Pancreas (tissue), 10 donors: Measurements from ENCODE around the gene ITGB2. TPM values are rescaled to one million over a fixed set of nuclear protein-coding genes. Genes with fewer than 3 reads are reported as not detected.

Experiments
- ATAC-seq, 4 donors: fragments of 200-7000 bp; cut with Tn5 transposase; one replicate each; pipeline versions ENCODE4 v1.8.0 to v1.9.1; 2020; ENCODE audit warnings: mild to moderate bottlenecking in 4 of 4, moderate library complexity in 4 of 4
- DNase-seq, 6 donors: peaks; one replicate each; pipeline ENCODE4 v3.0.0-alpha.2; 2020
- FAIRE-seq: peaks from 2 replicates; lab custom pipeline; 2012; peaks lifted over from hg19 to GRCh38; lab: Jason Lieb, UNC
- H3K27ac ChIP-seq, 4 donors: fragments of 200-600 bp; sonication (generic); 1 replicate in 3 of 4; 2 replicates in 1 of 4; pipeline versions ENCODE4 v1.5.0 to v1.8.0; 2020
- H3K27me3 ChIP-seq, 4 donors: fragments of 200-600 bp; one replicate each; pipeline ENCODE4 v1.8.0; 2021
- H3K36me3 ChIP-seq, 3 donors: fragments of 200-600 bp; sonication (generic) in 1 of 3; one replicate each; pipeline versions ENCODE4 v1.5.0 to v1.8.0; 2020 to 2021
- H3K4me1 ChIP-seq, 3 donors: fragments of 200-600 bp; one replicate each; pipeline ENCODE4 v1.8.0; 2021
- H3K4me3 ChIP-seq, 4 donors: fragments of 200-600 bp; sonication (generic) in 2 of 4; one replicate each; pipeline versions ENCODE4 v1.5.0 to v1.8.0; 2020 to 2021
- H3K9me3 ChIP-seq, 4 donors: fragments of 200-600 bp; one replicate each; pipeline ENCODE4 v1.8.0; 2021
- CTCF ChIP-seq, 4 donors: fragments of 200-600 bp; sonication (generic) in 3 of 4; IDR thresholded peaks; one replicate each; pipeline versions ENCODE4 v1.5.0 to v1.8.0; 2021; ENCODE audit warnings: antibody characterized with exemption in 4 of 4
- WGBS, 2 donors: extraction: QIAGEN DNeasy Blood & Tissue Kit; methylation state at CpG; one replicate each; pipeline ENCODE4 v1.1.7; 2013; 5-methylcytosine and 5-hydroxymethylcytosine counted together
- intact Hi-C, 3 donors: fragments of 100-400 bp; cut with DNase I; formaldehyde crosslinking; loops; one replicate each; pipeline versions ENCODE4 v1.11.1 to v1.14.2; 2022
- polyA plus RNA-seq, 2 donors: library from polyadenylated mRNA; stranded (reverse); fragments of 200-250 nt; gene quantifications; one replicate each; pipeline ENCODE4 v1.2.3, GENCODE V29; 2013
- total RNA-seq, 6 donors: library from RNA; stranded (reverse); fragmentation: NEBNext Ultra II Directional in 4 of 6; extraction: Animal tissue kit (Norgen Biotek cat#: 25700) in 4 of 6; gene quantifications; one replicate each; pipeline versions ENCODE4 v1.2.1 to v1.2.4, GENCODE V29; 2021 to 2023
- donor health status: healthy with polysubstance abuse.
- donor health status: DM: no; HTN: no; CAD: no; lungs with moderate emphysema.
- donor health status: DM: no; HTN: no; CAD: no.
- donor health status: control.
- donor health status: control.
- donor health status: Bipolar disorder and iron deficiency.
- donor health status: DM: yes; HTN: yes; CAD: no.
- donor health status: DM: no; HTN: no; CAD: no.
- donor health status: DM: no; HTN: no; CAD: no.
- donor health status: DM: yes; HTN: yes; CAD: no.

ITGB2 gene
- total and polyA plus RNA-seq, 8 donors: 1.1 to 88.0 (median 11.6) TPM

- peaks cover 1 to 4% (median 2%) of the 10 kb centered on the region in 3 donors for H3K4me1 ChIP-seq
- H3K27me3 ChIP-seq: no peaks in the 10 kb centered on the region
- 73 to 79% methylated on average over 21 to 22 of the region's 22 CpGs for WGBS, 2 donors
- FAIRE-seq: no peak
- H3K9me3 ChIP-seq: no peaks in the 10 kb centered on the region
- H3K27ac ChIP-seq: no peak overlapping the region
- no peak for ATAC-seq
- peak in 1 of 6 donors; percentile 59 for DNase-seq
- no peak overlapping the region for H3K4me3 ChIP-seq
- H3K36me3 ChIP-seq: no peaks in the 10 kb centered on the region
- no peak for TF ChIP-seq CTCF (IDR thresholded peaks at IDR 0.05)
- intact Hi-C loops: no loop called here
Measured at GRCh38 chr21:44905016-44905727, 15.5 kb downstream of the ITGB2 start.

- H3K4me3 ChIP-seq: no peak overlapping the region
- FAIRE-seq: no peak
Measured at GRCh38 chr21:44904141-44904923, 16.4 kb downstream of the ITGB2 start.

DNA sequence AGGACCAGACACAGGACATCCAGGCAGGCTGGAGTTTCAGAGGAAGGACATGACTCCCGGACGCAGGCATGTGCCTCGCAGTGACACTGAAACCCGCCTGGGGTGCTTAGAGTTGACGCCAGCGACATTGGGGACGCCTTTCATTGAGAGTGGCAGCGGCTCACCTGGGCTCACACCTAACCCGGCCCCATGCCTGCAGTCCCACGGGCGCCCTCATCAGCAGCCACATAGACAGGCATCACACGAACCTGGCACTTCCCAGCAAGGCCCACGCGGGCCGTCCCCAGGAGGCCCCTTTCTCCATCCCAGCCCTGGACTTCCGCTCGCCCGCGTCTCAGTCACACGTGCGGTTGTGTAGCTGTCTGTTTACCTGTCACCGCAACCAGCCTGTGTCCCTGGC lies 17.0 kb downstream of the ITGB2 start:
- H3K4me1 ChIP-seq: no peaks in the 10 kb centered on the region
- H3K4me3 ChIP-seq: no peak overlapping the region
- 54 to 66% methylated on average over 22 of the region's 22 CpGs for WGBS, 2 donors
- no peak for TF ChIP-seq CTCF (IDR thresholded peaks at IDR 0.05)
- DNase-seq (peak in 1 of 6 donors; percentile 39), FAIRE-seq (no peak), ATAC-seq (no peak)
- intact Hi-C loops: no loop called here
- no peaks in the 10 kb centered on the region for H3K9me3 ChIP-seq
- H3K27me3 ChIP-seq: no peaks in the 10 kb centered on the region
- H3K27ac ChIP-seq: no peak overlapping the region
- H3K36me3 ChIP-seq: no peaks in the 10 kb centered on the region

More at GRCh38 chr21:44904141-44904923, 16.4 kb downstream of the ITGB2 start:
- intact Hi-C loops: no loop called here
- DNase-seq (no peak), ATAC-seq (no peak)
- Histone ChIP-seq H3K36me3 (no peaks in the 10 kb centered on the region), H3K4me1 (no peaks in the 10 kb centered on the region), H3K27me3 (no peaks in the 10 kb centered on the region), H3K27ac (no peak overlapping the region), H3K9me3 (no peaks in the 10 kb centered on the region)
- no peak for TF ChIP-seq CTCF (IDR thresholded peaks at IDR 0.05)
- 70 to 84% methylated on average over 14 of the region's 14 CpGs for WGBS, 2 donors

DNA sequence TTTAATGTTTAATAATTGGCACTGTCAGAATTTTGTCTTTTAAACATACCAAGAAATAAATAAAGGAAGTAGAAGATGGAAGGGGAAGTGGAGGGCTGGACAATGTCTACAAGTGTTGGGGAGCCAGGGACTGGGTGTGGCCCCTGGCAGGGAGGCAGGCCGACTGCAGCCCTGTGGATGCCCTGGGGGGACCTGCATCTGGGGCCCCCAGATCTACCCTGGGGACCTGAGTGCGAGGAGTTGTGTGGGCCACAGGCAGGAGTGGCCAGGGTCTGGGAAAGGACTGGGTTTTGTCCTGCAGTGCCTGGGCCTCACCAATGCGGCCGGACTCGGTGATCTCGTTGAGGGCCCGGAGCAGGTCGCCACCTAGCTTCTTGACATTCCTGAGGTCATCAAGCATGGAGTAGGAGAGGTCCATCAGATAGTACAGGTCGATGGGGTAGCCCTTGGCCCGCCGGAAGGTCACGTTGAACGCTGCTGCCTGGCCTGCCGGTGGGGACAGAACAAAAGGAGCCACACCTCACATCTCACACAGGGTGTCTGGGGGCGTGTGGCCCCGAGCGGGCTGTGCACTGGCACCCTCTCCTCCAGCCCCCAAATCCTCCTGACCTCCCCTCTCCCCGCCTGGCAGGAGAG lies 17.5 kb downstream of the ITGB2 start:
- Histone ChIP-seq H3K27me3 (no peaks in the 10 kb centered on the region), H3K9me3 (no peaks in the 10 kb centered on the region), H3K27ac (no peak overlapping the region), H3K4me1 (no peaks in the 10 kb centered on the region), H3K4me3 (no peak overlapping the region), H3K36me3 (no peaks in the 10 kb centered on the region)
- ATAC-seq (peak in 1 of 4 donors; percentile 39), DNase-seq (no peak), FAIRE-seq (no peak)
- WGBS, 2 donors: 59 to 74% methylated on average over 17 to 18 of the region's 18 CpGs
- intact Hi-C loops: no loop called here
- TF ChIP-seq CTCF (IDR thresholded peaks at IDR 0.05): no peak
